ENCODE measurements around the gene SUN1.

Gene SUN1

GRCh38 chr7:853366-854117, 21.3 kb downstream of the SUN1 start:
- Histone ChIP-seq H3K9ac (ENCODE audit: low read length) (no peak overlapping the region), H3K4me3 (ENCODE audit: low read length) (no peak overlapping the region), H3K9me3 (ENCODE audit: control insufficient read depth, low read length) (no peaks in the 10 kb centered on the region), H3K36me3 (ENCODE audit: control insufficient read depth, insufficient read depth, low read length) (peaks cover 29% of the 10 kb centered on the region), H3K4me1 (ENCODE audit: control insufficient read depth, insufficient read depth, low read length) (no peaks in the 10 kb centered on the region), H3K27me3 (ENCODE audit: control insufficient read depth, insufficient read depth, low read length) (no peaks in the 10 kb centered on the region)

- peaks cover 29% of the 10 kb centered on the region for H3K36me3 ChIP-seq (ENCODE audit: control insufficient read depth, insufficient read depth, low read length)
- no peak overlapping the region for H3K9ac ChIP-seq (ENCODE audit: low read length)
- no peak overlapping the region for H3K4me3 ChIP-seq (ENCODE audit: low read length)
- H3K9me3 ChIP-seq (ENCODE audit: control insufficient read depth, low read length) = no peaks in the 10 kb centered on the region
- H3K27me3 ChIP-seq (ENCODE audit: control insufficient read depth, insufficient read depth, low read length) = no peaks in the 10 kb centered on the region
- no peaks in the 10 kb centered on the region for H3K4me1 ChIP-seq (ENCODE audit: control insufficient read depth, insufficient read depth, low read length)
These were observed 22.0 kb downstream of the SUN1 start for GRCh38 chr7:854118-854775.

DNA sequence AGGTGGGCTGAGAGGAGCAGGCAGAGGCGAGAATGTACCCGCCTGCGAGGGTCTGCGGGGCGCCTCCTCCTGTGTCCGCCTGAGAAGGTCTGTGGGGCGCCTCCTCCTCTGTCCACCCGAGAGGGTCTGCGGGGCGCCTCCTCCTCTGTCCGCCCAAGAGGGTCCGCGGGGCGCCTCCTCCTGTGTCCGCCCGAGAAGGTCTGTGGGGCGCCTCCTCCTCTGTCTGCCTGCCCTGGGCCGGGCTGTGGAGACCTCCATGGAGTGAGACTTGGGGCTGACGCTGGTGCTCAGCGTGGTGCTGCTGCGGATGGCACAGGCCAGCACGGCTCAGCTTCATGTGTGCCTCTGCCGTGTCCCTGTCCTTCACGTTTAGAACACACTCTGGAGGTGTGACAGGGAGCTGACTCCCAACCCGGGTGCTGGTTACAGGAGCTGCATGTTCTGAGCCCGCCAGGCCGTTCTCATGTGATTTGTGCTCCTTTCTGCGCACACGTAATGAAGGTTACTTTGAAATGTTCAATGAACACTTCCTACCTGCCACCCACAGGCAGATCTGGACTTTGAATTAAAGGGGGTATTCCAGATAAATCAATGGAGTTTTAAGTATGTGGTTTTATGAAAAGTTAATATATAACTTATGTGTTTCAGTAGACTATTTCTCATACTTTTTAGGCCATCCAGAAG, 23.6 kb downstream of the SUN1 start:
- H3K4me3 ChIP-seq (ENCODE audit: low read length) = no peak overlapping the region
- H3K9ac ChIP-seq (ENCODE audit: low read length) = no peak overlapping the region
- H3K27me3 ChIP-seq (ENCODE audit: control insufficient read depth, insufficient read depth, low read length) = no peaks in the 10 kb centered on the region

GRCh38 chr7:856444-857095, 24.3 kb downstream of the SUN1 start:
- no peak overlapping the region for H3K9ac ChIP-seq (ENCODE audit: low read length)
- H3K4me1 ChIP-seq (ENCODE audit: control insufficient read depth, insufficient read depth, low read length) = peaks cover 12% of the 10 kb centered on the region
- H3K36me3 ChIP-seq (ENCODE audit: control insufficient read depth, insufficient read depth, low read length) = peaks cover 37% of the 10 kb centered on the region
- H3K9me3 ChIP-seq (ENCODE audit: control insufficient read depth, low read length) = no peaks in the 10 kb centered on the region
- no peaks in the 10 kb centered on the region for H3K27me3 ChIP-seq (ENCODE audit: control insufficient read depth, insufficient read depth, low read length)
- H3K4me3 ChIP-seq (ENCODE audit: low read length) = no peak overlapping the region

More for the DNA sequence above, 23.6 kb downstream of the SUN1 start:
- H3K36me3 ChIP-seq (ENCODE audit: control insufficient read depth, insufficient read depth, low read length) = peaks cover 38% of the 10 kb centered on the region
- no peaks in the 10 kb centered on the region for H3K9me3 ChIP-seq (ENCODE audit: control insufficient read depth, low read length)
- peaks cover 5% of the 10 kb centered on the region for H3K4me1 ChIP-seq (ENCODE audit: control insufficient read depth, insufficient read depth, low read length)

GRCh38 chr7:857661-858060, 25.4 kb downstream of the SUN1 start:
- Histone ChIP-seq H3K9me3 (ENCODE audit: control insufficient read depth, low read length) (no peaks in the 10 kb centered on the region), H3K36me3 (ENCODE audit: control insufficient read depth, insufficient read depth, low read length) (peaks cover 28% of the 10 kb centered on the region), H3K4me3 (ENCODE audit: low read length) (no peak overlapping the region), H3K27me3 (ENCODE audit: control insufficient read depth, insufficient read depth, low read length) (no peaks in the 10 kb centered on the region), H3K4me1 (ENCODE audit: control insufficient read depth, insufficient read depth, low read length) (peaks cover 16% of the 10 kb centered on the region), H3K9ac (ENCODE audit: low read length) (no peak overlapping the region)

DNA sequence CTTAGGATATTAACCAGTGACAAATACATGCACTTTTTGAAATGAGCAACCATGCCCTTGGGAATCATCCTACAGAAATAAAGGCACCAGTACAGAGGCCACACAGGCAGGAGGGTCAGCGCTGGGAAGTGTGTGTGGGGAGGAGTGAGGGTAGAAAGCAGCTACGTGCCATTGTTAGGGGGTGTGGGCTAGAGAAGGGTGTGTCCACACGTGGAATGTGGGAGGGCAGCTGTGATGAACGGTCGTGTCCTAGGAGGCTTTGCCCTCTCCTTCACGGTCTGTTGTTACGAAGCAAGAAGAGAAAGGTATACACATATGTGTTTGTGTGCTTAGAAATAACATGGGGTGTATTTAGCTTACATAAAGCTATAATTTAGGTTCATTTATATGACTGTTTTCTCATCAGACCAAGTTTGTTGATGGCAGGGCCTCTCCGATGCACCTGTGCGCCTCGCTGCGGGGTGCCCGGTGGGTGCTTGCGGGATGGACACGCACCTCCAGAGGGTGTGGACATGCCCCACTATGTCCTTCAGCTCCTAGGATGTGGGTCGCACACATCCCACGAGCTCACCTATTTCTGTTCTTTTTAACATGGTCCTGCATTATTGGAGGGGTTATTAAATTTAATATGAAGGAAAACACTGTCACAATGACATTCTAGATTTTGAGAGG, 27.2 kb downstream of the SUN1 start:
- peaks cover 15% of the 10 kb centered on the region for H3K36me3 ChIP-seq (ENCODE audit: control insufficient read depth, insufficient read depth, low read length)
- no peaks in the 10 kb centered on the region for H3K9me3 ChIP-seq (ENCODE audit: control insufficient read depth, low read length)

DNA sequence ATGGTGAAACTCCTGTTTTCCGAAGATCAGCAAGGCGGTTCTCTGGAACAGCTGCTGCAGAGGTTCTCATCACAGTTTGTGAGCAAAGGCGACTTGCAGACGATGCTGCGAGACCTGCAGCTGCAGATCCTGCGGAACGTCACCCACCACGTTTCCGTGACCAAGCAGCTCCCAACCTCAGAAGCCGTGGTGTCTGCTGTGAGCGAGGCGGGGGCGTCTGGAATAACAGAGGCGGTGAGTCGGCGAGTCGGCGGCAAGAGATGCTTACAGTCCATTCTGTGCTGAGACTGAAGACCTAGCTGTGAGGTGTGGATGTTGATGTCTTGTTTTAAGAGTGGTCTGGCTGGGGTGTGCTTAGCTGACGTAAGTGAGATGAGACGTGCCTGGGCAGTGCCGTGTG, 27.9 kb downstream of the SUN1 start:
- H3K9me3 ChIP-seq (ENCODE audit: control insufficient read depth, low read length) = no peaks in the 10 kb centered on the region
- H3K4me1 ChIP-seq (ENCODE audit: control insufficient read depth, insufficient read depth, low read length) = peaks cover 16% of the 10 kb centered on the region
- H3K27me3 ChIP-seq (ENCODE audit: control insufficient read depth, insufficient read depth, low read length) = no peaks in the 10 kb centered on the region
- no peak overlapping the region for H3K4me3 ChIP-seq (ENCODE audit: low read length)
- H3K9ac ChIP-seq (ENCODE audit: low read length) = no peak overlapping the region
- peaks cover 13% of the 10 kb centered on the region for H3K36me3 ChIP-seq (ENCODE audit: control insufficient read depth, insufficient read depth, low read length)

More for the DNA sequence above, 27.2 kb downstream of the SUN1 start:
- Histone ChIP-seq H3K4me3 (ENCODE audit: low read length) (no peak overlapping the region), H3K27me3 (ENCODE audit: control insufficient read depth, insufficient read depth, low read length) (no peaks in the 10 kb centered on the region), H3K9ac (ENCODE audit: low read length) (no peak overlapping the region), H3K4me1 (ENCODE audit: control insufficient read depth, insufficient read depth, low read length) (peaks cover 16% of the 10 kb centered on the region)

DNA sequence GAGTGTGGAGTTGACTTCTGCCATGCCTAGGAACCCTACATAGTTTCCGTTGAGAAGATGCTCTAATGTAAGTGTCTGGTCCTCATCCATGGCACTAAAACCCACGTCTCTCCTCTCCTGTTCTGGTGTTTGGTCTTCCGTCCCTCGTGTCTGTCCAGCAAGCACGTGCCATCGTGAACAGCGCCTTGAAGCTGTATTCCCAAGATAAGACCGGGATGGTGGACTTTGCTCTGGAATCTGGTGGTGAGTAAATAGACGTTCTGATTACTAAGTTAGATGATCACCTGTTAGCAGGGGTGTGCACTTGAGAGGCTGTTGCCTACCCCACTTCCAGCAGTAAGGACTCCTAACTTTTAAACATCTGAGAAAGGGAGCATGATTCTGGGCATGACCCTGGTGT, 28.9 kb downstream of the SUN1 start:
- Histone ChIP-seq H3K9ac (ENCODE audit: low read length) (no peak overlapping the region), H3K4me3 (ENCODE audit: low read length) (no peak overlapping the region), H3K27me3 (ENCODE audit: control insufficient read depth, insufficient read depth, low read length) (no peaks in the 10 kb centered on the region), H3K9me3 (ENCODE audit: control insufficient read depth, low read length) (no peaks in the 10 kb centered on the region), H3K4me1 (ENCODE audit: control insufficient read depth, insufficient read depth, low read length) (peaks cover 16% of the 10 kb centered on the region), H3K36me3 (ENCODE audit: control insufficient read depth, insufficient read depth, low read length) (peaks cover 19% of the 10 kb centered on the region)

DNA sequence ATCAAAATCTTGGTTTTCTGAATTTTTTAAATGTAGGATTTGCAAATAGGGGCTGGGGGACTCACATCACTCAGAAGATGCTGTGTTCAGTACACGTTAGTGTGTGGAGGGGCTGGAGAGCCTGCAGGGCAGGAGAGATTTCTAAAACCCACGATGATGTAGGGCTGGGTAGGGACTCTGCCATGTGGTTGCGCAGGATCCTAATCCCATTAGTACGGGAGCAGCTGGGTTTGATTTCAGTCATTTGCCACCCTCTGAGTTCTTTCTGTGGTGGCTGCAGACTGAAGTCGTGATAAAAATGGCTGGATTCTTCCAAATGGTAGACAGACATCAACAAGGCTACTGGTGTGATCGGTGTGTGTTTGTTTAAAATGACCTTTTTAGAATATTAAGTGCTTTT, 29.9 kb downstream of the SUN1 start:
- H3K36me3 ChIP-seq (ENCODE audit: control insufficient read depth, insufficient read depth, low read length) = peaks cover 20% of the 10 kb centered on the region
- H3K27me3 ChIP-seq (ENCODE audit: control insufficient read depth, insufficient read depth, low read length) = no peaks in the 10 kb centered on the region
- H3K9ac ChIP-seq (ENCODE audit: low read length) = no peak overlapping the region
- no peak overlapping the region for H3K4me3 ChIP-seq (ENCODE audit: low read length)
- no peaks in the 10 kb centered on the region for H3K9me3 ChIP-seq (ENCODE audit: control insufficient read depth, low read length)
- peaks cover 20% of the 10 kb centered on the region for H3K4me1 ChIP-seq (ENCODE audit: control insufficient read depth, insufficient read depth, low read length)

DNA sequence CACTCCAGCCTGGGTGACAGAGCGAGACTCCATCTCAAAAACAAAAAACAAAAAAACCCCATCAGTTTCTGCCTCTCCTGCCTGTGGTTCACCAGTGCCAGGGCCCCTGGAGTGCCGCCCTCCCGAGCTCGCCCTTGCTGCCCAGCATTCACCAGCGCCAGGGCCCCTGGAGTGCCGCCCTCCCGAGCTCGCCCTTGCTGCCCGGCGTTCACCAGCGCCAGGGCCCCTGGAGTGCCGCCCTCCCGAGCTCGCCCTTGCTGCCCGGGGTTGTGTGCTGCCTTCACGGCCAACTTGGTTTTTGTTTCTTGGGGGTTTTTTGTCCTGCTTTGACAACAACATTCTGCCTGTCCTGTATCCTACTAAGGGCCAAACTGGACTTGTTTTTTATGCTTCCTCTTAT, 30.8 kb downstream of the SUN1 start:
- Histone ChIP-seq H3K4me1 (ENCODE audit: control insufficient read depth, insufficient read depth, low read length) (peaks cover 30% of the 10 kb centered on the region), H3K9ac (ENCODE audit: low read length) (no peak overlapping the region), H3K9me3 (ENCODE audit: control insufficient read depth, low read length) (no peaks in the 10 kb centered on the region), H3K36me3 (ENCODE audit: control insufficient read depth, insufficient read depth, low read length) (peaks cover 20% of the 10 kb centered on the region), H3K4me3 (ENCODE audit: low read length) (no peak overlapping the region), H3K27me3 (ENCODE audit: control insufficient read depth, insufficient read depth, low read length) (no peaks in the 10 kb centered on the region)

GRCh38 chr7:865921-866320, 33.6 kb downstream of the SUN1 start:
- H3K36me3 ChIP-seq (ENCODE audit: control insufficient read depth, insufficient read depth, low read length) = peaks cover 10% of the 10 kb centered on the region
- no peak overlapping the region for H3K9ac ChIP-seq (ENCODE audit: low read length)
- H3K27me3 ChIP-seq (ENCODE audit: control insufficient read depth, insufficient read depth, low read length) = no peaks in the 10 kb centered on the region
- peaks cover 28% of the 10 kb centered on the region for H3K4me1 ChIP-seq (ENCODE audit: control insufficient read depth, insufficient read depth, low read length)
- H3K9me3 ChIP-seq (ENCODE audit: control insufficient read depth, low read length) = no peaks in the 10 kb centered on the region
- H3K4me3 ChIP-seq (ENCODE audit: low read length) = no peak overlapping the region
